Measurements from ENCODE around the gene PPP1R9B. TPM values are rescaled to one million over a fixed set of nuclear protein-coding genes. Genes with fewer than 3 reads are reported as not detected.
A peak's percentile ranks its signal among the peaks of the same experiment; 100 is the strongest.

PPP1R9B gene
- total and polyA plus RNA-seq, 2 experiments from 2014 or later: 5.1 to 26.2 TPM

DNA sequence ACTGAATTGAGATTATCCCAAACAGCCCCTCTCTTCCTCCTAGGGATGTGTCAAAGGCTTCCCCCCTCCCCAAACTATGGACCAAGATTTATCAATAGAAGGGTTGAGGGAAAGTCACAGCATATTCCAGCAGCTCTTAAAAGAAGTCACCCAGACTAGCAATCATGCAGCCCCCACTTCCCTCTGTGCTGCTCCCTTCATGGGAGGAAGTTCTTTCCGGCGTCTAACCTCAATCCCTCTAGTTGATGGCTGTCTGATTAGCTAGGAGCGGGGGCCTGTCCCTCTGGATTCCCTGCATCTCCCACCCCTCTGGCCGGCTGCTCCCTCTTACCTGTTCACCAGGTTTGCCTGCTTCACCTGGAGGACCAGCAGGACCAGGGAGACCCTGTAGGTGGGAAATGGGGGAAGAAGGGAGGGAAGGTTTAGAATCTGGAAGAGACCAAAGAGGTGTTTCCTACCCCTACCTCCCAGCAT is 41.7 kb upstream of the PPP1R9B start:
- no peak overlapping the region for H3K4me2 ChIP-seq
- peaks cover 8% of the 10 kb centered on the region for H3K4me1 ChIP-seq (ENCODE audit: insufficient read depth)
- no peak overlapping the region for H3K4me3 ChIP-seq
- no peaks in the 10 kb centered on the region for H3K9me3 ChIP-seq (ENCODE audit: low read depth)
- no peak for DNase-seq (ENCODE audit: low spot score)
- H3K27ac ChIP-seq: peak overlapping the region; percentile 69
- H4K20me1 ChIP-seq (ENCODE audit: insufficient read depth, poor library complexity, severe bottlenecking): peaks cover 83% of the 10 kb centered on the region
- no peaks in the 10 kb centered on the region for H3K9me2 ChIP-seq (replicated peaks; ENCODE audit: insufficient read depth)
- H3K79me2 ChIP-seq: peaks cover 19% of the 10 kb centered on the region
- H3K27me3 ChIP-seq: no peaks in the 10 kb centered on the region
- H2AFZ ChIP-seq: no peak overlapping the region
- TF ChIP-seq, protein P1, sequence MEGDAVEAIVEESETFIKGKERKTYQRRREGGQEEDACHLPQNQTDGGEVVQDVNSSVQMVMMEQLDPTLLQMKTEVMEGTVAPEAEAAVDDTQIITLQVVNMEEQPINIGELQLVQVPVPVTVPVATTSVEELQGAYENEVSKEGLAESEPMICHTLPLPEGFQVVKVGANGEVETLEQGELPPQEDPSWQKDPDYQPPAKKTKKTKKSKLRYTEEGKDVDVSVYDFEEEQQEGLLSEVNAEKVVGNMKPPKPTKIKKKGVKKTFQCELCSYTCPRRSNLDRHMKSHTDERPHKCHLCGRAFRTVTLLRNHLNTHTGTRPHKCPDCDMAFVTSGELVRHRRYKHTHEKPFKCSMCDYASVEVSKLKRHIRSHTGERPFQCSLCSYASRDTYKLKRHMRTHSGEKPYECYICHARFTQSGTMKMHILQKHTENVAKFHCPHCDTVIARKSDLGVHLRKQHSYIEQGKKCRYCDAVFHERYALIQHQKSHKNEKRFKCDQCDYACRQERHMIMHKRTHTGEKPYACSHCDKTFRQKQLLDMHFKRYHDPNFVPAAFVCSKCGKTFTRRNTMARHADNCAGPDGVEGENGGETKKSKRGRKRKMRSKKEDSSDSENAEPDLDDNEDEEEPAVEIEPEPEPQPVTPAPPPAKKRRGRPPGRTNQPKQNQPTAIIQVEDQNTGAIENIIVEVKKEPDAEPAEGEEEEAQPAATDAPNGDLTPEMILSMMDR (IDR thresholded peaks at IDR 0.05; ENCODE audit: poor library complexity): no peak
- no peaks in the 10 kb centered on the region for H3K36me3 ChIP-seq (replicated peaks; ENCODE audit: insufficient read depth, low read depth)
- 92% methylated on average over 4 of the region's 4 CpGs for WGBS (ENCODE audit: low lambda C conversion rate, missing lambda C conversion rate)

DNA sequence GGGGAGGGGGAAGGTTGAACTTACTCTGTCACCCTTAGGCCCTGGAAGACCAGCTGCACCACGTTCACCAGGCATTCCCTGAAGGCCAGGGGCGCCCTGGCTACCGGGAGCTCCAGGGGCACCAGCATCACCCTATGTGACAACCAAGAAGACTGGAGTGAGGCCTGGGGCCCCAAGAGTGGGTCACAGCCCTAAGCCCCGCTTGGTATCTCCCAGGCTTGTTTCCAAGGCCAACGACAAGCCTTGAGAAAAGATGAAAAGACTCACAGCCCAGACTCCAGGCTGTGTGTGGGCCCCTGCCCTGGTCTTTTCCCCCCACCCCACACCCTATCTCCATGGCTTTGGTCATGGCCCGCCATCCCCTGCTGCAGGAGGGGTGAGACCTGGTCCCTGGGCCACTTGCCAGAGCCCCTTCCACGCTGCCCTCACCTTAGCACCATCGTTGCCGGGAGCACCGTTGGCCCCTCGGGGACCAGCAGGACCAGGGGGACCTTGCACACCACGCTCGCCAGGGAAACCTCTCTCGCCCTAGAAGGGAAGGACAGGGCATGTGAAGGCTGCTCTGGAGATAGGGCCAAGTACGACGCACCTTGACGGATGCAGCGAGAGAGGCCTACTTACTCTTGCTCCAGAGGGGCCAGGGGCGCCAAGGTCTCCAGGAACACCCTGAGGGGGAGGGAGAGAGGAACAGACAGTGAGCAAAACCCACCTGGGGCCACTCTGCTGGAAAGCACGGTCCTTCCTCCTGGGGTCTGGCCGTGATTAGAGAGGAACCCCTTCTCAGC is 41.1 kb upstream of the PPP1R9B start:
- Histone ChIP-seq H3K27ac (peak overlapping the region; percentile 69), H3K4me3 (no peak overlapping the region), H3K9me3 (ENCODE audit: low read depth) (no peaks in the 10 kb centered on the region), H3K79me2 (peaks cover 12% of the 10 kb centered on the region), H3K27me3 (no peaks in the 10 kb centered on the region), H3K9me2 (replicated peaks; ENCODE audit: insufficient read depth) (no peaks in the 10 kb centered on the region), H3K36me3 (replicated peaks; ENCODE audit: insufficient read depth, low read depth) (no peaks in the 10 kb centered on the region), H2AFZ (no peak overlapping the region), H3K4me1 (ENCODE audit: insufficient read depth) (peaks cover 1% of the 10 kb centered on the region), H4K20me1 (ENCODE audit: insufficient read depth, poor library complexity, severe bottlenecking) (peaks cover 84% of the 10 kb centered on the region), H3K4me2 (no peak overlapping the region)
- DNase-seq (ENCODE audit: low spot score): no peak
- TF ChIP-seq, protein P1 (IDR thresholded peaks at IDR 0.05; ENCODE audit: poor library complexity): no peak
- TF ChIP-seq EZH2 (IDR thresholded peaks at IDR 0.05; ENCODE audit: borderline replicate concordance): no peak
- TF ChIP-seq EZH2phosphoT487 (IDR thresholded peaks at IDR 0.05; ENCODE audit: low read depth, severe bottlenecking, unreplicated experiment): no peak
- 85% methylated on average over 21 of the region's 21 CpGs for whole genome bisulfite sequencing (ENCODE audit: low lambda C conversion rate, missing lambda C conversion rate)

DNA sequence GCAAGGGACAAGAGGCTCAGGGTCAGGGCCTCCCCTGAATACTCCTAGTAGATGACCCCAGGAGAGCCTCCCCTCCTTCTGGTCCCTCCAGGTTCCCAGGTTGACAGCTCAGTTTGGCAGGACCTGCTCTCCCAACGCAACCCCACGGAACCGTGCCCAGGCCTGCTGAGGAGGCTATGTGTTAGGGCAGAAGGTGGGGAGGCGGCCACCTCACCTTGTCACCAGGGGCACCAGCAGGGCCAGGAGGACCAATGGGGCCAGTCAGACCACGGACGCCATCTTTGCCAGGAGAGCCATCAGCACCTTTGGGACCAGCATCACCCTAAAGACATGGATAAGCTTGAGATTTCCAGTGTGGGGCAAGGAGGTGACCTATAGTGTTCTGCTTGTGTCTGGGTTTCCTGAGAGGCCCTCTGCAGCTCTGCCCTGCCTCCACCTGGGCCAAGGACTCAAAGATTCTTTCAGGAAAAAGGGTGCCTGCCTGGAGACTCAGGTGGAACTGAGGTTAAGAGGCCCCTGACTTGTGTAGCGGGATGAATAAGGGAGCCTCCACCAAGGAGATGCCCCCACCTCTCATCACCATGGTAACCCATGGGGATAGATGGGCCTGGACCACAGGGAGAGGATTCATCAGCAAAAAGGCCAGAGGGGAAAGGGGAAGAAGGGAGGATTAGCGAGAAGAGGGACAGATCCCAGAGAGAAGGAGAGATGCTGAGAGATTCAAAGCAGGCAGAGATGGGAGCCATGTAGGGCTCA is 40.3 kb upstream of the PPP1R9B start:
- Histone ChIP-seq H3K79me2 (peaks cover 8% of the 10 kb centered on the region), H3K4me3 (no peak overlapping the region), H3K9me2 (replicated peaks; ENCODE audit: insufficient read depth) (no peaks in the 10 kb centered on the region), H3K4me2 (no peak overlapping the region), H3K4me1 (ENCODE audit: insufficient read depth) (no peaks in the 10 kb centered on the region), H4K20me1 (ENCODE audit: insufficient read depth, poor library complexity, severe bottlenecking) (peaks cover 77% of the 10 kb centered on the region), H3K27me3 (no peaks in the 10 kb centered on the region), H3K9me3 (ENCODE audit: low read depth) (no peaks in the 10 kb centered on the region), H2AFZ (no peak overlapping the region), H3K36me3 (replicated peaks; ENCODE audit: insufficient read depth, low read depth) (no peaks in the 10 kb centered on the region), H3K27ac (peak overlapping the region; percentile 67)
- WGBS (ENCODE audit: low lambda C conversion rate, missing lambda C conversion rate): 89% methylated on average over 8 of the region's 8 CpGs
- no peak for DNase-seq (ENCODE audit: low spot score)
- TF ChIP-seq, protein P1 (IDR thresholded peaks at IDR 0.05; ENCODE audit: poor library complexity): no peak
- TF ChIP-seq EZH2 (IDR thresholded peaks at IDR 0.05; ENCODE audit: borderline replicate concordance) (no peak), EZH2phosphoT487 (IDR thresholded peaks at IDR 0.05; ENCODE audit: low read depth, severe bottlenecking, unreplicated experiment) (no peak)

Measured in hepatocyte (in vitro differentiated cells).